AG09319 (cell line): Measurements from ENCODE around the gene ZNF544.

Source experiments
- DNase-seq: peaks from one replicate; pipeline ENCODE4 v3.0.0-alpha.2; 2010; ENCODE audit warnings: low read depth; ENCODE audit errors: extremely low read depth
- CTCF ChIP-seq: IDR thresholded peaks from 2 replicates; pipeline ENCODE4 v1.5.1; 2011; ENCODE audit warnings: low read depth, mild to moderate bottlenecking, inconsistent platforms, low read length, moderate library complexity

The ZNF544 gene

GRCh38 chr19:58277197-58277596 lies 48.5 kb downstream of the ZNF544 start:
- DNase-seq, result no peak
- TF ChIP-seq CTCF, result no peak

- no peak for DNase-seq
- no peak for TF ChIP-seq CTCF
Observed at GRCh38 chr19:58277748-58278540, 49.2 kb downstream of the ZNF544 start.

- DNase-seq, result peak; percentile 96
- peak; percentile 15 for TF ChIP-seq CTCF
Observed at GRCh38 chr19:58278541-58279041, 49.9 kb downstream of the ZNF544 start, which contains the start of gene ZNF8. TSS of gene ZNF8 (plus strand) at chr19:58278955. CDS start at chr19:58279082, 127 bp downstream.

- DNase-seq, result peak; percentile 12
- no peak for TF ChIP-seq CTCF
Observed at GRCh38 chr19:58279042-58279924, 50.6 kb downstream of the ZNF544 start.

GRCh38 chr19:58279925-58280316 lies 51.2 kb downstream of the ZNF544 start:
- no peak for DNase-seq
- TF ChIP-seq CTCF, result no peak

GRCh38 chr19:58284199-58284598 lies 55.5 kb downstream of the ZNF544 start:
- DNase-seq, result no peak
- no peak for TF ChIP-seq CTCF

- TF ChIP-seq CTCF, result no peak
- no peak for DNase-seq
Observed at GRCh38 chr19:58291943-58292342, 63.2 kb downstream of the ZNF544 start.
